Measurements from ENCODE around the gene ITGA3. TPM values are rescaled to one million over a fixed set of nuclear protein-coding genes. Genes with fewer than 3 reads are reported as not detected.

The ITGA3 gene
- polyA plus RNA-seq, 2 of the 4 experiments (the other 2 are of a cell fraction): 141 to 268 TPM

- Histone ChIP-seq H3K4me3 (peak overlapping the region; percentile 76), H3K9me3 (no peaks in the 10 kb centered on the region), H3K27ac (peak overlapping the region; percentile 82 to 90), H3K4me1 (peaks cover 26% of the 10 kb centered on the region), H3K4me2 (peak overlapping the region; percentile 85)
- TF ChIP-seq MAFK (IDR thresholded peaks at IDR 0.05; ENCODE audit: partially characterized antibody) (no peak), HEYL (CRISPR knock-in tag; IDR thresholded peaks at IDR 0.05) (no peak), CBX8 (IDR thresholded peaks at IDR 0.05) (no peak), CBX2 (IDR thresholded peaks at IDR 0.05; ENCODE audit: borderline replicate concordance, low read depth) (no peak), EP300 (IDR thresholded peaks at IDR 0.05) (no peak)
- FAIRE-seq (no peak), DNase-seq (ENCODE audit: low read depth in 1 of 2, low spot score in 1 of 2) (no peak), ATAC-seq (peak in 1 of 2 experiments; percentile 1; a peak in 1 of 6 replicates)
- POLR2A ChIA-PET: no interaction called here
- CTCF ChIA-PET: interaction anchor here (0.9 to 30.9 kb wide), 12 partner anchors 8 to 246 kb away, joined by 3 to 1356 read pairs (median 40); partner anchors contain the start of genes ITGA3, PPP1R9B, SAMD14 and SGCA
- WGBS (ENCODE audit: missing lambda C conversion rate): 9% methylated on average over 12 of the region's 12 CpGs
Observed at GRCh38 chr17:50095626-50096037, 39.7 kb downstream of the ITGA3 start.

DNA sequence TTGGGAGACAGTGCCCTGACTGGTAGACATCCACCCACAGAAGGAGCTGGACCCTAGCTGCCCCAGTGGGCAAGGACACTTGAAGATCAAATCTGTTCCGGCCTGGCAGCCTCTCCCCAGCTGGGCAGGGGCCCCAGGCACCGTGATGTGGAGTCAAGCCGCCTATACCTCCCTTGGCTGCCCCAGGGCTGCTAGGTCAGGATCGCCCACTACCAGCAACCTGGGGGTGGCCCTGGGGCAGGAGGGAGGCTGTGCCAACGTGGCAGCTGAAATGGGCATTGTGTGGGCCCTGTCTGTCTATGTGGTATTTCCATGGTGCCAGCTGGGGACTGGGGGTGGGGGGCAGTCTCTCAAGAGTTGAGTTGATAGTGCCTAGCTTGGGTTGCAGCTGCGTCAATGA, 40.2 kb downstream of the ITGA3 start:
- TF ChIP-seq ZC3H11A (IDR thresholded peaks at IDR 0.05) (no peak), NFE2L2 (conservative IDR thresholded peaks at IDR 0.05; ENCODE audit: low read length) (no peak), HOXB5 (CRISPR knock-in tag; IDR thresholded peaks at IDR 0.05) (no peak), BCL3 (IDR thresholded peaks at IDR 0.05) (no peak), CEBPB (IDR thresholded peaks at IDR 0.05) (no peak), MAX (IDR thresholded peaks at IDR 0.05) (no peak), EP300 (IDR thresholded peaks at IDR 0.05) (no peak), HDAC2 (IDR thresholded peaks at IDR 0.05) (no peak), NR3C1 (IDR thresholded peaks at IDR 0.05) (no peak), BHLHE40 (IDR thresholded peaks at IDR 0.05; ENCODE audit: low read depth, low read length) (no peak), KDM1A (IDR thresholded peaks at IDR 0.05; ENCODE audit: low read depth) (no peak), HOXA7 (CRISPR knock-in tag; IDR thresholded peaks at IDR 0.05) (no peak), CHD2 (IDR thresholded peaks at IDR 0.05; ENCODE audit: low read length, partially characterized antibody) (no peak), EHF (CRISPR knock-in tag; IDR thresholded peaks at IDR 0.05) (no peak), PHF8 (IDR thresholded peaks at IDR 0.05; ENCODE audit: borderline replicate concordance, low read depth) (no peak)
- TF ChIP-seq, protein P1, sequence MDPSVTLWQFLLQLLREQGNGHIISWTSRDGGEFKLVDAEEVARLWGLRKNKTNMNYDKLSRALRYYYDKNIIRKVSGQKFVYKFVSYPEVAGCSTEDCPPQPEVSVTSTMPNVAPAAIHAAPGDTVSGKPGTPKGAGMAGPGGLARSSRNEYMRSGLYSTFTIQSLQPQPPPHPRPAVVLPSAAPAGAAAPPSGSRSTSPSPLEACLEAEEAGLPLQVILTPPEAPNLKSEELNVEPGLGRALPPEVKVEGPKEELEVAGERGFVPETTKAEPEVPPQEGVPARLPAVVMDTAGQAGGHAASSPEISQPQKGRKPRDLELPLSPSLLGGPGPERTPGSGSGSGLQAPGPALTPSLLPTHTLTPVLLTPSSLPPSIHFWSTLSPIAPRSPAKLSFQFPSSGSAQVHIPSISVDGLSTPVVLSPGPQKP (IDR thresholded peaks at IDR 0.05; ENCODE audit: low read depth, low read length): no peak
- TF ChIP-seq, protein P2, sequence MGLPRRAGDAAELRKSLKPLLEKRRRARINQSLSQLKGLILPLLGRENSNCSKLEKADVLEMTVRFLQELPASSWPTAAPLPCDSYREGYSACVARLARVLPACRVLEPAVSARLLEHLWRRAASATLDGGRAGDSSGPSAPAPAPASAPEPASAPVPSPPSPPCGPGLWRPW (IDR thresholded peaks at IDR 0.05): no peak
- TF ChIP-seq, protein P3, sequence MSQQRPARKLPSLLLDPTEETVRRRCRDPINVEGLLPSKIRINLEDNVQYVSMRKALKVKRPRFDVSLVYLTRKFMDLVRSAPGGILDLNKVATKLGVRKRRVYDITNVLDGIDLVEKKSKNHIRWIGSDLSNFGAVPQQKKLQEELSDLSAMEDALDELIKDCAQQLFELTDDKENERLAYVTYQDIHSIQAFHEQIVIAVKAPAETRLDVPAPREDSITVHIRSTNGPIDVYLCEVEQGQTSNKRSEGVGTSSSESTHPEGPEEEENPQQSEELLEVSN (IDR thresholded peaks at IDR 0.05; ENCODE audit: borderline replicate concordance, low read depth): no peak
- TF ChIP-seq, protein P4, sequence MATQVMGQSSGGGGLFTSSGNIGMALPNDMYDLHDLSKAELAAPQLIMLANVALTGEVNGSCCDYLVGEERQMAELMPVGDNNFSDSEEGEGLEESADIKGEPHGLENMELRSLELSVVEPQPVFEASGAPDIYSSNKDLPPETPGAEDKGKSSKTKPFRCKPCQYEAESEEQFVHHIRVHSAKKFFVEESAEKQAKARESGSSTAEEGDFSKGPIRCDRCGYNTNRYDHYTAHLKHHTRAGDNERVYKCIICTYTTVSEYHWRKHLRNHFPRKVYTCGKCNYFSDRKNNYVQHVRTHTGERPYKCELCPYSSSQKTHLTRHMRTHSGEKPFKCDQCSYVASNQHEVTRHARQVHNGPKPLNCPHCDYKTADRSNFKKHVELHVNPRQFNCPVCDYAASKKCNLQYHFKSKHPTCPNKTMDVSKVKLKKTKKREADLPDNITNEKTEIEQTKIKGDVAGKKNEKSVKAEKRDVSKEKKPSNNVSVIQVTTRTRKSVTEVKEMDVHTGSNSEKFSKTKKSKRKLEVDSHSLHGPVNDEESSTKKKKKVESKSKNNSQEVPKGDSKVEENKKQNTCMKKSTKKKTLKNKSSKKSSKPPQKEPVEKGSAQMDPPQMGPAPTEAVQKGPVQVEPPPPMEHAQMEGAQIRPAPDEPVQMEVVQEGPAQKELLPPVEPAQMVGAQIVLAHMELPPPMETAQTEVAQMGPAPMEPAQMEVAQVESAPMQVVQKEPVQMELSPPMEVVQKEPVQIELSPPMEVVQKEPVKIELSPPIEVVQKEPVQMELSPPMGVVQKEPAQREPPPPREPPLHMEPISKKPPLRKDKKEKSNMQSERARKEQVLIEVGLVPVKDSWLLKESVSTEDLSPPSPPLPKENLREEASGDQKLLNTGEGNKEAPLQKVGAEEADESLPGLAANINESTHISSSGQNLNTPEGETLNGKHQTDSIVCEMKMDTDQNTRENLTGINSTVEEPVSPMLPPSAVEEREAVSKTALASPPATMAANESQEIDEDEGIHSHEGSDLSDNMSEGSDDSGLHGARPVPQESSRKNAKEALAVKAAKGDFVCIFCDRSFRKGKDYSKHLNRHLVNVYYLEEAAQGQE (IDR thresholded peaks at IDR 0.05): no peak
- TF ChIP-seq, protein P5, sequence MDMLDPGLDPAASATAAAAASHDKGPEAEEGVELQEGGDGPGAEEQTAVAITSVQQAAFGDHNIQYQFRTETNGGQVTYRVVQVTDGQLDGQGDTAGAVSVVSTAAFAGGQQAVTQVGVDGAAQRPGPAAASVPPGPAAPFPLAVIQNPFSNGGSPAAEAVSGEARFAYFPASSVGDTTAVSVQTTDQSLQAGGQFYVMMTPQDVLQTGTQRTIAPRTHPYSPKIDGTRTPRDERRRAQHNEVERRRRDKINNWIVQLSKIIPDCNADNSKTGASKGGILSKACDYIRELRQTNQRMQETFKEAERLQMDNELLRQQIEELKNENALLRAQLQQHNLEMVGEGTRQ (IDR thresholded peaks at IDR 0.05): no peak
- ATAC-seq: no peak
- 80% methylated on average over 5 of the region's 6 CpGs for WGBS (ENCODE audit: missing lambda C conversion rate)
- no peak for FAIRE-seq
- DNase-seq (ENCODE audit: low read depth in 1 of 2, low spot score in 1 of 2): no peak
- H3K4me1 ChIP-seq: peaks cover 31% of the 10 kb centered on the region
- peak overlapping the region; percentile 85 for H3K4me2 ChIP-seq
- peak overlapping the region; percentile 76 for H3K4me3 ChIP-seq
- ChIA-PET POLR2A (no interaction called here), CTCF (interaction anchor here (0.9 to 30.9 kb wide), 12 partner anchors 9 to 246 kb away, joined by 3 to 1356 read pairs (median 20); partner anchors contain the start of genes ITGA3, PPP1R9B, SAMD14 and SGCA)
- H3K27ac ChIP-seq: peak overlapping the region; percentile 82 to 90
- no peaks in the 10 kb centered on the region for H3K9me3 ChIP-seq

Data from A549 (cell line).